Astrocyte (in vitro differentiated cells and primary cell): ENCODE data around the gene RUSF1.
A peak's percentile ranks its signal among the peaks of the same experiment; 100 is the strongest.

Experiments used
- EZH2 ChIP-seq: IDR thresholded peaks from 2 replicates; pipeline ENCODE4 v1.6.1; 2012; ENCODE audit warnings: mild to moderate bottlenecking, low read length, inconsistent platforms; ENCODE audit not compliant: insufficient read depth
- TF ChIP-seq, protein P1 (sequence below): IDR thresholded peaks from 2 replicates; pipeline ENCODE4 v1.5.1; 2011; ENCODE audit warnings: low read depth, mild to moderate bottlenecking, inconsistent platforms, low read length, moderate library complexity; ENCODE audit not compliant: insufficient read depth

DNA sequence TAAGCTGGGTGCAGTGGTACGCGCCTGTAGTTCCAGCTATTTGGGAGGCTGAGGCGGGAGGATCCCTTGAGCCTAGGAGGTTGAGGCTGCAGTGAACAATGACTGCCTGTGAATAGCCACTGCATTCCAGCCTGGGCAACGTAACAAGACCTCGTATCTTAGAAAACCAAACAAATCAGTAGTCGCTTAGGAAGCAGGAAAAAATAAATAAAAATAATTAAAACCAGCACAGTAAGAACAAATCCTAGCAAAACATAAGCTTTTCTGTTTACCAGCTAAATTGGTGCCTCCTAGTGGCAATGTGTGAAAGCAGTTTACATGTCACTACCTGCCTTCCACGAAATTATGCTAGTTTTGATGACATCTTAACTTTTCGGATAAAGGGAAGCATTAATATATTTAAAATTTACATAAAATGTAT, 47.6 kb downstream of the RUSF1 start:
- TF ChIP-seq, protein P1, sequence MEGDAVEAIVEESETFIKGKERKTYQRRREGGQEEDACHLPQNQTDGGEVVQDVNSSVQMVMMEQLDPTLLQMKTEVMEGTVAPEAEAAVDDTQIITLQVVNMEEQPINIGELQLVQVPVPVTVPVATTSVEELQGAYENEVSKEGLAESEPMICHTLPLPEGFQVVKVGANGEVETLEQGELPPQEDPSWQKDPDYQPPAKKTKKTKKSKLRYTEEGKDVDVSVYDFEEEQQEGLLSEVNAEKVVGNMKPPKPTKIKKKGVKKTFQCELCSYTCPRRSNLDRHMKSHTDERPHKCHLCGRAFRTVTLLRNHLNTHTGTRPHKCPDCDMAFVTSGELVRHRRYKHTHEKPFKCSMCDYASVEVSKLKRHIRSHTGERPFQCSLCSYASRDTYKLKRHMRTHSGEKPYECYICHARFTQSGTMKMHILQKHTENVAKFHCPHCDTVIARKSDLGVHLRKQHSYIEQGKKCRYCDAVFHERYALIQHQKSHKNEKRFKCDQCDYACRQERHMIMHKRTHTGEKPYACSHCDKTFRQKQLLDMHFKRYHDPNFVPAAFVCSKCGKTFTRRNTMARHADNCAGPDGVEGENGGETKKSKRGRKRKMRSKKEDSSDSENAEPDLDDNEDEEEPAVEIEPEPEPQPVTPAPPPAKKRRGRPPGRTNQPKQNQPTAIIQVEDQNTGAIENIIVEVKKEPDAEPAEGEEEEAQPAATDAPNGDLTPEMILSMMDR = peak; percentile 84
- TF ChIP-seq EZH2 = no peak
